ENCODE data around the gene VTN.

Gene VTN

GRCh38 chr17:28396635-28397239, 26.6 kb upstream of the VTN start:
- no peak overlapping the region for H3K4me3 ChIP-seq (ENCODE audit: control insufficient read depth, low read depth, low read length)
- DNase-seq (ENCODE audit: low read depth) = no peak
- TF ChIP-seq CTCF (conservative IDR thresholded peaks at IDR 0.05; ENCODE audit: control insufficient read depth, insufficient read depth, low read depth, low read length) = no peak

GRCh38 chr17:28395968-28396367, 25.9 kb upstream of the VTN start:
- no peak for DNase-seq (ENCODE audit: low read depth)
- H3K4me3 ChIP-seq (ENCODE audit: control insufficient read depth, low read depth, low read length) = no peak overlapping the region
- TF ChIP-seq CTCF (conservative IDR thresholded peaks at IDR 0.05; ENCODE audit: control insufficient read depth, insufficient read depth, low read depth, low read length) = no peak

- no peak for DNase-seq (ENCODE audit: low read depth)
- TF ChIP-seq CTCF (conservative IDR thresholded peaks at IDR 0.05; ENCODE audit: control insufficient read depth, insufficient read depth, low read depth, low read length) = no peak
- H3K4me3 ChIP-seq (ENCODE audit: control insufficient read depth, low read depth, low read length) = no peak overlapping the region
Observed at GRCh38 chr17:28395426-28395825, 25.3 kb upstream of the VTN start.

GRCh38 chr17:28394337-28395116, 24.4 kb upstream of the VTN start:
- no peak overlapping the region for H3K4me3 ChIP-seq (ENCODE audit: control insufficient read depth, low read depth, low read length)
- DNase-seq (ENCODE audit: low read depth) = peak; percentile 21
- no peak for TF ChIP-seq CTCF (conservative IDR thresholded peaks at IDR 0.05; ENCODE audit: control insufficient read depth, insufficient read depth, low read depth, low read length)

GRCh38 chr17:28392491-28392890, 22.4 kb upstream of the VTN start:
- H3K4me3 ChIP-seq (ENCODE audit: control insufficient read depth, low read depth, low read length) = no peak overlapping the region
- DNase-seq (ENCODE audit: low read depth) = peak; percentile 53
- TF ChIP-seq CTCF (conservative IDR thresholded peaks at IDR 0.05; ENCODE audit: control insufficient read depth, insufficient read depth, low read depth, low read length) = no peak

GRCh38 chr17:28391401-28391800, 21.3 kb upstream of the VTN start:
- DNase-seq (ENCODE audit: low read depth) = no peak
- TF ChIP-seq CTCF (conservative IDR thresholded peaks at IDR 0.05; ENCODE audit: control insufficient read depth, insufficient read depth, low read depth, low read length) = no peak
- H3K4me3 ChIP-seq (ENCODE audit: control insufficient read depth, low read depth, low read length) = no peak overlapping the region

All from fibroblast of mammary gland (primary cell).